Measurements from ENCODE around the gene PML. TPM values are rescaled to one million over a fixed set of nuclear protein-coding genes. Genes with fewer than 3 reads are reported as not detected.
"Not testable (repeated sequence)": the region's sequence is repeated elsewhere in the genome, so short reads cannot be mapped to it uniquely, and the experiment has no call there.

PML gene
- polyA plus RNA-seq, 1 donor = 45.5 TPM

DNA sequence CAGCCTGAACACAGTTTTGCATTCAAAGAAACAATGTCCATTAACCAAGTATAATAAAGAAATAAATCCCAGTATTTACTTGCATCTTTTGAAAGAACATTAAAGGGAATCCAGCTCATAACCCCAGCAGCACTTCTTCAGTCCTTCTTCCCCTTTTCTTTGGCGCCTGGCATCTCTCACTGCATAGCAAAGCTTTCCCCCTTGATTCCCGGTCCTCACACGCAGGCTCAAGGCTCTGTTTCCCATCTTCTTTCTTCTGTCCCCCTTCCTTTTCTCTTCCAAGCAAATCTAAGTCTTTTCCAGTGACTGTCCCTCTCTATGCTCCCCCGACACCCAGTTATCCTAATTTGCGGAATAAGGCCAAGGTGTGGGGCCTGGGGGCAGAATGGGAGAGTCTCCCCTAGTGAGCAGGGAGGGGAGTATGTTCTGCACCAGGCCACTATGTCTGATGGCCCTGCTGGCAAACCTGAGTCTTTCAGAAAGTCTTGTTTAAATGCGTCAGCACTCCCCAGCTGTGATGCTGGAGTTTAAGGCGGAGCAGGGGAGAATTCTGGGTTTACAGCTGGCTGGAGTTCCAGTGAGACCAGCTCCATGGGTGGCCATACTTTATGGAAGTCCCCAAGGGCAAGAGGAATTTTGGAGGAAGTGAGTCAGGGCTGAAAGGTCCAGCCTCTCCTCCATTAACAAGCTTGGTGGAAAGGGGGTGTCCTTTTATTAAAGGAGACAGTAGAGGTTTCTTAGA lies 45.8 kb downstream of the PML start:
- peak; percentile 79 for DNase-seq

DNA sequence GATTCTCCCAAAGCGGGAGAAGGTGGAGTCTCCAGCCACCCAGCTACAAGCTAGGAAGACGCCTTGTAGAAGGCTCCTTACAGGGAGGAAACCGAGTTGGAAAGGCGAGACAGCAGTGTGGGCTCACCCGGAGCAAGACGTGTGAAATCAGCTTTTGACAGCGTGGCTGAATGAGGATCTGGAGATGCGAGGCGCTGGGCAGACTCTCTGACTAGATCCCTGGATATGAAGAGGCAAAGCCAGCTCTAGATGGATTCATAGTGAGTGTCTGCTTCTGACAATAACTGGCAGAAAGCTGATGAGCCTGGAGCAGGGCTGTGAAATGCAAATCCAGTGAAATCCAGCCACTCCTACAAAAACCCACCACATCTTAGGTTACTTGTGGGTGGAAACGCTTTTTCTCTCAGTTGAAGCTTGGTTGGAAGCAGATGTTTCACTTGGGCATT lies 46.8 kb downstream of the PML start:
- no peak for DNase-seq

DNA sequence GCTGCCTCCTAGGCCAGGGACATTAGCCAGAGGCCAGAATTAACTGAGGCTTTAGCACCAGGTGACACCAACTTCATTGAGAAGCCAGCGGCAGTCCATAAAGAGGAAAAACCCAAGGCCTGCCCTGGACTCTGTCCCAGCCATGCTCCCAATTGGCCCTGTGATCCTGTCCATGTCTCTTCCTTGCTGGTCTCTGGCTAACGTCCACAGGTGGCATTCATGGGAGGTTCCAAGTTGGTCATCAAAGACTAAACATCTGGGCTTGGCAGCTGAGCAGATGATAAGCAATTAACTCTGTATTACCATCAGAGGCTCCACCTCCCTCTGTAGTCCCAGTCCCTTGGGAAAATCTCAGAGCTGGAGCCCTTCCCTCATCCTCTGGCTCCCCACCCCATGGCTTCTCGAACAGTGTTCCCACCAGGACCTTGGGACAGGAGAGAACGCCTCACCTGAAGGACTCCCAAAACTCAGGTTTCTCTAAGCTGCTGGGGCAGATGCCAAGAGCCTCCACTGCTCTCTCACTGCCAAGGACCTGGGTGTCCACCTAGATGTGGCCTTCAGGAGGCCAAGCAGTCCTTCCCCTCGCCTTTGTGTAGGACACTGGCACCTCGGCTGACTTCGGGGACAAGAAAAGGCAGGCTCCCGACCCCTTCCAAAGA lies 47.4 kb downstream of the PML start:
- DNase-seq = no peak

DNA sequence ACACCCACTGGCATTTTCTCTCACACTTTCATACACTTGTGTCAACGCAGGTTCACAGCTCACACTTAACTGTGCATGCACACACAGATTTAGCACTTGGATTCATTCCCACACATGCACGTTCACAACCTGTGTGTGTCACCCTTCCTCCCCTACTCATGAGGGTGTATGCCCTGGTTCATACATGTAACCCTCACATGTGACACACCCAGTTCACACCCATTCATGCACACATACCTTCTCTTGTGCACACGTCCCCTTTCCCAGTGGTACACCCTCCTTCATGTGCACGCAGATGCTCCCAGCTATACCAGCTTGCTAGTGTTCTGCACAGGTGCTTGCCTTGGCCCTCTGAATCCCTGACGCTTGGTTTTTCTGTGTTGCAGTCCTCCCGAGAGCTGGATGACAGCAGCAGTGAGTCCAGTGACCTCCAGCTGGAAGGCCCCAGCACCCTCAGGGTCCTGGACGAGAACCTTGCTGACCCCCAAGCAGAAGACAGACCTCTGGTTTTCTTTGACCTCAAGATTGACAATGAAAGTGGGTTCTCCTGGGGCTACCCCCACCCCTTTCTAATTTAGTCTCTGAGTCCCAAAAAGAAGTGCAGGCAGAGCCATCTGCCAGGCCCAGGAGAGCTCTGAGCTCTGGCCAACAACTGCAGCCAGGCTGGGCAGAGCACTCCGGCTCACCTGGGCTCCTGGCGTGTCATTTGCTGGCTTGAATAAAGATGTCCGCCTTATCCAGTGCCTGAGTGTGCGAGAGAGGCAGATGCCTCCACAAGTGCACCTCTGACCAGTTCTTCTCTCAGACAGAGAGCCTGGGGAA lies 48.3 kb downstream of the PML start:
- DNase-seq = no peak

DNA sequence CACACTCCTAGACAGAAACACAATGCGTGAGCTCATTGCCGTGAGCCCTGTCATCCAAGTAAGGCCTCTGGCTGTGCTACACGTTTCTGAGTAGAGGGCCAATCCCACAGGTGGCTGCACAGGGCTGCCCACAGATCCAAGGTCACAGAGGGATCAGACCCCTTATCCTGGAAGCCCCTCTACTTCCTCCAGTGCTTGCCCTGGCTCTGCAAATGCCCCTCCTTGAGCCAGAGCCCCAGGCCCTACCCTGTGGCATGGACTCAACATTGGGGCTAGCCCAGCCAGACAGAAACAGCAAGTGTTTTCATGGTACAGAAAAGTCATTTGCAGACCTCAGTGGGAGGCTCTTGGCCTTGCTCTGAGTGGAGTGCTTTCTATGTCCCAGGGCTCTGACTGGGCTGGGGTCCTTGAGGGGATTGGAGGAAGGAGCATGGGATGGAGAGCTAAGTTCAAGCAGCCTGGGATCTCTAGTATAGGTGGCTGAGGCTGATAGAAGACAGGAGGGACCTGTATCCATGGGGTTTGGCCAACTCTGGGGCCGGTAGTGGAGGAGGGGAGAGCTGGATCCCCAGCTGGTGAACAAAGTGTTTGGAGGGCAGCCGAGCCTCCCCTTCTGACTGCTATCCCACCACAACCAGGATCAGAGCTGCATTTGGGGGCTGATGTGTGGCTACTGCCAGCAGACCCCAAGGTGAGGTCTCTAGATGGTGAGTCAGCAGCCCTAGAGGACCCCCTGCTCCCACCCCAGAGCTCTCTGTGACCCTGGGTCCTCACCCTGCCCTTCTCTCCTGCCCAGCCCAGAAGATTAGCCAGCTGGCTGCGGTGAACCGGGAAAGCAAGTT lies 49.1 kb downstream of the PML start:
- DNase-seq = no peak

DNA sequence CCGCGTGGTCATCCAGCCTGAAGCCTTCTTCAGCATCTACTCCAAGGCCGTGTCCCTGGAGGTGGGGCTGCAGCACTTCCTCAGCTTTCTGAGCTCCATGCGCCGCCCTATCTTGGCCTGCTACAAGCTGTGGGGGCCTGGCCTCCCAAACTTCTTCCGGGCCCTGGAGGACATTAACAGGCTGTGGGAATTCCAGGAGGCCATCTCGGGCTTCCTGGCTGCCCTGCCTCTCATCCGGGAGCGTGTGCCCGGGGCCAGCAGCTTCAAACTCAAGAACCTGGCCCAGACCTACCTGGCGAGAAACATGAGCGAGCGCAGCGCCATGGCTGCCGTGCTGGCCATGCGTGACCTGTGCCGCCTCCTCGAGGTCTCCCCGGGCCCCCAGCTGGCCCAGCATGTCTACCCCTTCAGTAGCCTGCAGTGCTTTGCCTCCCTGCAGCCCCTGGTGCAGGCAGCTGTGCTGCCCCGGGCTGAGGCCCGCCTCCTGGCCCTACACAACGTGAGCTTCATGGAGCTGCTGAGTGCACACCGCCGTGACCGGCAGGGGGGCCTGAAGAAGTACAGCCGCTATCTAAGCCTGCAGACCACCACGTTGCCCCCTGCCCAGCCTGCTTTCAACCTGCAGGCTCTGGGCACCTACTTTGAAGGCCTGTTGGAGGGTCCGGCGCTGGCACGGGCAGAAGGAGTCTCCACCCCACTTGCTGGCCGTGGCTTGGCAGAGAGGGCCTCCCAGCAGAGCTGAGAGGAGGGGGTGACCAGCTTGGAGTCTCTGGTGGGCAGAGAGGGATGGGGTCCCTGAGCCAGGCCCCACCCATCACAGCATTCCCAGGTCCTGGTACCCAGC lies 50.0 kb downstream of the PML start:
- no peak for DNase-seq

DNA sequence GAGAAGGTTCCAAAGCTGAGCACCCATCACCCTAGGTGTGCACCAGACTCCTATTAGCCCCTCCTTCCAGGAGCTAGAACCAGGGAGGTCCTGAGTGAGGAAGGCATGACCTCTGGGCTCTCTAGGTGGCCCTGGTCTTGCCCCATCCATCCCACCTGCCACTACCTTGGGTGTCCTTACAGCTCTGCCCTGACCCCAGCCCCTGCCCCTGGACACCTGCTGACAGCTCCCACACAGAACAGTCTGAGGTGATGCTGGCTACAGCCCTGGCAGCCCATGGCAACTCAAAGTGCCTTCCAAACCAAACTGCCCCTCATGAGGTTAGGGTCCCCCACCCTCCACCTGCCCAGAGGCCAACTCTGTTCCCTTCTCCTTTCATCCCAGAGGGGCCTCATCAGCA lies 50.7 kb downstream of the PML start:
- no peak for DNase-seq

DNA sequence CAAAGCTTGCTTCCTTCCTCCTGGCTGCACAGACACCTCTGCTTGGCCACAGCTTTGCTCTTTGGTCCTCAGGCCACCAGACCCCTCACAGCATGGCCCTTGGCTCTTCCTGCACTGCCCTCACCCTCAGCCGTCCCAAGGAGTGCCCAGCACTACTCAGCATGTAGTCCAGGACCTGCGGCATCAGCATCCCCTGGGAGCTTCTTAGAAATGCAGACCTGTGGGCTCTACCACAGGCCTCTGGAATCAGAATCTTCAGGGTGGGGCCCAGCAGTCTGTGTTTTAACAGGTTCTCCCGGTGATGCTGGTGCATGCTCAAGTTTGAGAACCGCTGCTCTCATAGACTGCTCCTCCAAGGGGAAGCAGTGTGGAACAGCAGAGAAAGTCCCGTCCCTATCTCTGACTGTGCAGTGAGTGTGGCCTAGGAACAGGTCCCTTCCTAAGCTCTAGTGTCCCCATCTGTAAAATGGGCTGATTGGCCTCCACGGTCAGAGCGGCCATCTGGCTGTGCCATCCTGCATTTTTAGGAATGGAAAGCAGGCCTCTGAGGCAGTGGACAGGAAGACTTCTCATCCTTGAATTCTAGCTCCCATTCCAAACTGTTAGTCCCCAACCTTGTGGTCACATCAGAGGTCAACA lies 51.2 kb downstream of the PML start:
- no peak for DNase-seq

DNA sequence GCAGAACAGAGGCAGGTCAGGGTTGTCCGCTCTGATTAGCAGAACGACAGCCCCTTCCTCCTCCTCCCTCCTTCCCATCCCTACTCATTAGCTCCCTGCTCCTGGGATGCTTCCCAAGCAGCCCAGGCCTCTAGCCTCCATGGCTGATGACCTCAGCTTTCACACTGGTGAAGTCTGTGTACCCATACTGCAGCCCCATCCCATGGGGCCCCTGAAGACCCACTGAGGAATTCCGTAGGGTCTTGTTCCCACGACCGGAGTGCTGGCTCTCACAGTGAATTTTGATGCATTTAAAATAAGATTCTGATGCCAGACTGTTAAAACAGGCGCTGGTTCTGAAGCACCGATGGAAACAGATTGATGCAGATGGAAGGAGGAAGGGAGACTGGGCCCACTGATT lies 51.8 kb downstream of the PML start:
- no peak for DNase-seq

DNA sequence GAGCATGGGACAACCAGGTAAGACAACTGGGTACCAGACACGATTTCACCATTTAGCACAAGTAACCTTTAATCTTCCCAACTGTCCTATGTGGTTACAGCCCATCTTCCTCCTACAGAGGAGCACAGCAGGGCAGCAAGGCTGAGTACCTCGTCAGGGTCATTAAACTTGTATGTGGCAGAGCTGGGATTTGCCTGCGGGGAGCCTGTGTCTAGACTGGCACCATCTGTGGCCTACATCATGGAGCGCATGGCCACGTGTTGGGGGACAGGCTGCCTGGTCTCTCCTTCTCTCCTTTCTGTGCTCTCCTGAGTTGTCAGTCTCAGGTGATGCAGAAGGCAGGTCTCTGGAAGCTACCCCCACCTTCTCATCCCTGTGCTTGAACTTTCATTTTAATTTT lies 55.6 kb downstream of the PML start:
- no peak for DNase-seq

DNA sequence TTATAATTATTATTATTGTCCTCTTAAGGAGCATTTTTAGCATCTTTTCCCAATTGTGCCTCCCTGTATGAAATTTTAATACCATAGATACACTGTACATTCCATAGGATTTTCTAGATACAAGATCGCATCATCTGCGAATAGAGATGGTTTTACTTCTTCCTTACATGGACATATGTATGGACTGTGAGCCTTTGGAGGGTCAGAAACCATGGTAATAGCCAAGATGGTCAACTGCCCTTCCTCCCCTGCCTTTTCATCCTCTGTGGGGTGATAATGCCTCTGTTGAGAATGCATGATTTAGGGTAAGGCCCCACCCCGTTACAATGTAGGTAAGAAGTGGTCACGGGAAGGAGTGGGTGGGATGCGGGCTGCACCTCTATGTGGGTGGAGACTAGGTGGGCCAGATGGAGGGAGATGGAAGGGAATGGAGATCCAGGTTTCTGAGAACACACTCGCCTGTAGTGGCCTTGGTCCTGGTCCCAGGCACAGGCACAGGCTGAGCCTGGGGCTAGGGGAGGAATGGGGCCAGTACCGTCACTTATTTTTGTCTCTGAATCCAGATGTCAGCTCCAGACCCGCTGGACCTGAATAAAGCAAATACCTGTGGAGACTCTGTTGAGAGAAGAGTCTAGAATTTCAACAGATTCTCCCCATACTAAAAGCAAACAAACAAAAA lies 56.2 kb downstream of the PML start:
- DNase-seq = no peak

DNA sequence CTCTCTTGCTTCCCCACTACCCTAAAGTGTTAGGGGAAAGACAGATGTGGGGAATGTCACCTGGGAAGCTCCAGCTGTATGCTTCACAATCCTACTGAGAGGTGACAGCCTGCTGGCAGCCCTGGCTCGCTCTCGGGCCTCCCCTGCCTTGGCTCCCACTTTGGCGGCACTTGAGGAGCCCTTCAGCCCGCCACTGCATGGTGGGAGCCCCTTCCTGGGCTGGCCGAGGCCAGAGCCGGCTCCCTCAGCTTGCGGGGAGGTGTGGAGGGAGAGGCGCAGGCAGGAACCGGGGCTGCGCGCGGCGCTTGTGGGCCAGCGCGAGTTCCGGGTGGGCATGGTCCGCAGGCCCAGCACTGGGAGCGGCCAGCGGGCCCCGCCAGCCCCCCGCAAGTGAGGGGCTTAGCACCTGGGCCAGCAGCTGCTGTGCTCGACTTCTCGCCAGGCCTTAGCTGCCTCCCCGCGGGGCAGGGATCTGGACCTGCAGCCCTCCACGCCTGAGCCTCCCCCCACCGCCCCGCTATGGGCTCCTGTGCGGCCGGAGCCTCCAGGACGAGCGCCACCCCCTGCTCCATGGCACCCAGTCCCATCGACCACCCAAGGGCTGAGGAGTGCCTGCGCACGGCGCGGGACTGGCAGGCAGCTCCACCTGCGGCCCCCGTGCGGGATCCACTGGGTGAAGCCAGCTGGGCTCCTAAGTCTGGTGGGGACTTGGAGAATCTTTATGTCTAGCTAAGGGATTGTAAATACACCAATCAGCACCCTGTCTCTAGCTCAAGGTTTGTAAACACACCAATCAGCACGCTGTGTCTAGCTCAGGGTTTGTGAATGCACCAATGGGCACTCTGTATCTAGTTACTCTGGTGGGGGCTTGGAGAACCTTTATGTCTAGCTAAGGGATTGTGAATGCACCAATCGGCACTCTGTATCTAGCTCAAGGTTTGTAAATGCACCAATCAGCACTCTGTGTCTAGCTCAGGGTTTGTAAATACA lies 58.0 kb downstream of the PML start:
- not testable (repeated sequence) for DNase-seq

DNA sequence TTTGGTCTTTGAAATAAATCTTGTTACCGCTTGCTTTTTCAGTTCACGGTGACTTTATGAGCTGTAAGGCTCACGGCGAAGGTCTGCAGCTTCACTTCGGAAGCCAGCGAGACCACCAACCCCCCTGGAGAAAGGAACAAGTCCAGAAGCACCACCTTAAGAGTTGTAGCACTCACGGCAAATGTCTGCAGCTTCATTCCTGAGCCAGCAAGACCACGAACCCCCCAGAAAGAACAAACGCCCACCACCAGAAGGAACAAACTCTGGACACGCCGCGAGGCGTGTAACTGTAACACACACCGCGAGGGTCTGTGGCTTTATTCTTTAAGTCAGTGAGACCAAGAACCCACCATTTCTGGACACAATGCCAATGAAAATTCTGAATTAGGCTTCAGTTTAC lies 59.0 kb downstream of the PML start:
- DNase-seq = no peak

DNA sequence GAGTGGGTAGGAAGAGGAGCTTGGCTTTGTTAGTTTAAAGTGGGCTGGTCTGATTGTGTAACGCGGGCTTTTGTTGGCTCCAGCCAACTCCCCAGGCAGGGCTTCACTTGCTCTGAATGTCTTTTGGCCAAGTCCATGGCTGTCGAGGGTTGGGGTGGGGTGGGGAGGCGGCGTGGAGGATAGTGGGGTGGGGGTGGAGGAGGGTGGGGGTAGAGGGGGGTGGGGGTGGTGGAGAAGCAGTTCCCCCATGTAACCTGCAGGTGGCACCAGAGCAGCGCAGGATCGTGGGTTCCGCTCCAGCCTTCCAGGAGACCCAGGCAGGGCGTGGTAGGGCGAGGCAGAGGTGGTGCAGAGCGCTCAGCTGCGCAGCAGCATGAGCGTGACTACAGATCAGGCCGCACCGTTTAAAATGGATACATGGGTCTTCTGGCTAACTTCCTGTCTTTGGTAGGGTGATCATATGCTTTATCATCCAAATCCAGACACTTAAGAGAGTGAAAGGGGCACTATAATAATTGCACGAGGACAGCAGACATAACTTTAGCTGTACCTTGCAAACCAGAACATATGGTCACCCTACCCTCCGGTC lies 59.5 kb downstream of the PML start:
- DNase-seq = peak; percentile 74

DNA sequence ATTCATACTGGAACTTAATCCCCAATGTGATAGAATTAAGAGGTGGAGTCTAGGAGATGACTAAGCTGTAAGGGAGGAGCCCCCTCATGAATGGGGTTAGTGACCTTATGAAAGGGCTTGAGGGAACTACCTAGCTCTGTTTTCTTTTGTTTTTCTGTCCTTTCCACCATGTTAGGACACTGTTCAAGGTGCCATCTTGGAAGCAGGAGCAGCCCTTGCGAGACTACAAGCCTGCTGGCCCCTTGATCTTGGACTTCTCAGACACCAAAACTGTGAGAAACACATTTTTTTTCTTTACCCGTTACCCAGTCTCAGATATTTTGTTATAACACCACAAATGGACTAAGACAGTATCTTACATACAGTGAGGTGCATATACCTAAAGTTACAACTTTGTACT lies 61.3 kb downstream of the PML start:
- DNase-seq = no peak

DNA sequence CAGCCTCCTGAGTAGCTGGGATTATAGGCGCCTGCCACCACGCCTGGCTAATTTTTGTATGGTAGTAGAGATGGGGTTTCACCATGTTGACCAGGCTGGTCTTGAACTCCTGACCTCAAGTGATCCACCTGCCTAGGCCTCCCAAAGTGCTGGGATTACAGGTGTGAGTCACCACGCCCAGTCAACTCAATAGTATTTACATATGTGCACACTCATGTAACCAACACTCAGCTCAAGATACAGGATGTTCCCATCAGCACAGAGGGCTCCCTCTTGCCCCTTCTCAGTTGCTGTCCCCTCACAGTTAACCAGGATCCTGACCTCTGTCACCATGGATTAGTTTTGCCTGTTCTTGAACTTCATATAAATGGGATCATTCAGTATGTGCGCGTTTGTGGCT lies 61.8 kb downstream of the PML start:
- not testable (repeated sequence) for DNase-seq

DNA sequence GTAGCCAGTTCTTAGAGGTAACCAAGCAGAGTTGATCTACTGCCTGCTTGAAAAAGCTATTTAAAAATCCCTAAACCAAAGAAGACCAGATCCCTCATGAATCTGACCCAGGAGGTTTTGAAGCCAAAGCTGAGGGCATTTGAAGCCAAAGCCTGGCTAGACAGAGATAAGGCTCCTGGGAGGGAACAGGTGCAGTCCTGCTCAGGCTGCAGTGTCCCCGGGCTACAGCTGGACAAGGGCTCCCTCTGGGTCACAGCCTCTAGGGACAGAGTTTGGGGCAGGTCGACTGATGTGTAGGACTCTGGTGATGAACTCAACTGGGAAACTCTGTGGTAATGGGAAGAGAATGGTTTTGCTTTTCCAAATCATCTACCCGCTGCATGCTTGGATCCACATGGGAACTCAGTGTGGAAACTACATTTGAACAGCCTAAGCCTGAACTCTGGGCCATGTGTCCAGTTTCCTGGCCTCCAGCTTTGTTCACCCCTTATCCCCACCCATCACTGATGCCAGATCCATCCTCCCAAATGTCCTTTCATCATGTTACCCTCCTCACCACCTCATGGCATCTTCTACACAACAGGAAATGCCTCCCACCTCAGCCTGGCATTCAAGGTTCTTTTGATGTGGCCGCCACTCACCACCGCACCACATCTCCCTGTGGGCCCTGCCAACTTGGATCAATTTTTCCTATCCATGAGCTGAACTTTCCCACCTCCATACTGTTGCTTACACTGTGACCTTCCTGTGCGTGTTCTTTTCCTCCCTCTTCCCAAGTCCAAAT lies 64.7 kb downstream of the PML start:
- not testable (repeated sequence) for DNase-seq

DNA sequence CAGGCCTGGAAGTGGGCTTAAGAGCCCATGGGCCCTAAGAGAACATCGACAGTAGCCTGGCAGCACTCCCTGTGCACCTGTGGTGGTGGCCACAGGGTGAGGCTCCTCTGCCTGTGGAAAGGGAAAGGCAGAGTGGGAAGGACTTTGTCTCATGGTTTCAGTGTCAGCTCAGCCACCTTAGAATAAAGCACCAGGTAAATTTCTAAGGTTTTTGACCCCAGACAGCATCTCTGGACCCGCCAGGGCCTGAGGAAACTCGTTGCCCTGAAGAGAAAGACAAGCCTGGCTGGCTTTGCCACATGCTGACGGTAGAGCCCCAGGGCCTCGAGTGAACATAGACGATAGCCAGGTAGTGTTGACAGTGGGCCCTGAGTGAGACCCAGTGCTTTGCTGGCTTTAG lies 65.7 kb downstream of the PML start:
- no peak for DNase-seq
